Transverse colon (tissue), 3 donors: ENCODE measurements around the gene FAIM2.

Experiments used
- POLR2A ChIP-seq: fragments of 450-650 bp; IDR thresholded peaks from one replicate; pipeline ENCODE4 v1.6.1; 2016; ENCODE audit warnings: antibody characterized with exemption, mild to moderate bottlenecking, moderate library complexity
- TF ChIP-seq, protein P1 (sequence below), 5 experiments: fragments of 200-600 bp in 3 of 5; fragments of 450-650 bp in 2 of 5; sonication (generic) in 3 of 5; IDR thresholded peaks; 1 replicate in 2 of 5; 2 replicates in 3 of 5; pipeline ENCODE4 v1.5.1; 2016 to 2017; ENCODE audit warnings: antibody characterized with exemption in 5 of 5, inconsistent platforms in 3 of 5, mild to moderate bottlenecking in 2 of 5, moderate library complexity in 1 of 5

GRCh38 chr12:49868952-49869815, 34.5 kb downstream of the FAIM2 start:
- TF ChIP-seq, protein P1, sequence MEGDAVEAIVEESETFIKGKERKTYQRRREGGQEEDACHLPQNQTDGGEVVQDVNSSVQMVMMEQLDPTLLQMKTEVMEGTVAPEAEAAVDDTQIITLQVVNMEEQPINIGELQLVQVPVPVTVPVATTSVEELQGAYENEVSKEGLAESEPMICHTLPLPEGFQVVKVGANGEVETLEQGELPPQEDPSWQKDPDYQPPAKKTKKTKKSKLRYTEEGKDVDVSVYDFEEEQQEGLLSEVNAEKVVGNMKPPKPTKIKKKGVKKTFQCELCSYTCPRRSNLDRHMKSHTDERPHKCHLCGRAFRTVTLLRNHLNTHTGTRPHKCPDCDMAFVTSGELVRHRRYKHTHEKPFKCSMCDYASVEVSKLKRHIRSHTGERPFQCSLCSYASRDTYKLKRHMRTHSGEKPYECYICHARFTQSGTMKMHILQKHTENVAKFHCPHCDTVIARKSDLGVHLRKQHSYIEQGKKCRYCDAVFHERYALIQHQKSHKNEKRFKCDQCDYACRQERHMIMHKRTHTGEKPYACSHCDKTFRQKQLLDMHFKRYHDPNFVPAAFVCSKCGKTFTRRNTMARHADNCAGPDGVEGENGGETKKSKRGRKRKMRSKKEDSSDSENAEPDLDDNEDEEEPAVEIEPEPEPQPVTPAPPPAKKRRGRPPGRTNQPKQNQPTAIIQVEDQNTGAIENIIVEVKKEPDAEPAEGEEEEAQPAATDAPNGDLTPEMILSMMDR (IDR thresholded peaks at IDR 0.05), result no peak
- TF ChIP-seq POLR2A, result no peak
